GM18520 (cell line): ENCODE data around the gene FCGR1A.
"Not testable (repeated sequence)": the region's sequence is repeated elsewhere in the genome, so short reads cannot be mapped to it uniquely, and the experiment has no call there.

Experiments
- ATAC-seq: cut with Tn5 transposase; IDR thresholded peaks from one replicate; pipeline ENCODE4 v1.9.1; 2021; ENCODE audit not compliant: unreplicated experiment

FCGR1A gene

GRCh38 chr1:149831764-149832315 lies 49.3 kb downstream of the FCGR1A start:
- ATAC-seq = not testable (repeated sequence)

- ATAC-seq = peak; percentile 62
Measured at GRCh38 chr1:149832316-149833126, 50.0 kb downstream of the FCGR1A start.

DNA sequence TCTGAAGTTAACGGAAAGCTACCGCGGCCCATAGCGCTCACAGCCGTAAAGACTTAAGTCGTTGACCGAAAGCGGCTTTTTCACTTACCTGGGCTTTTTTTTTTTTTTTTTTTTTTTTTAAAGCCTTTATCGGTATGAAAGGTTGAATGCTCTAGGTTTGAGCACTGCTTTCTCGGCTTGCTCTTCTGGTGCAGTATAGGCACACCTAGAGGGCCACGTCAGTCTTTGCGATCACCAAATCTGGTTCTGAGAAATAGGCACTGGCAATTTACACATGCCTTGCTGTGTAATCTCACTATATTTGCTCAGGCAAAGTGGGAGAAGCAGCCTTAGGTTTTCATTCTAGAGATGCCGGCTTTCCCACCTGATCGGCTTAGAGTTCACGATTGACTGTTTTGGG lies 50.6 kb downstream of the FCGR1A start:
- ATAC-seq = not testable (repeated sequence)

DNA sequence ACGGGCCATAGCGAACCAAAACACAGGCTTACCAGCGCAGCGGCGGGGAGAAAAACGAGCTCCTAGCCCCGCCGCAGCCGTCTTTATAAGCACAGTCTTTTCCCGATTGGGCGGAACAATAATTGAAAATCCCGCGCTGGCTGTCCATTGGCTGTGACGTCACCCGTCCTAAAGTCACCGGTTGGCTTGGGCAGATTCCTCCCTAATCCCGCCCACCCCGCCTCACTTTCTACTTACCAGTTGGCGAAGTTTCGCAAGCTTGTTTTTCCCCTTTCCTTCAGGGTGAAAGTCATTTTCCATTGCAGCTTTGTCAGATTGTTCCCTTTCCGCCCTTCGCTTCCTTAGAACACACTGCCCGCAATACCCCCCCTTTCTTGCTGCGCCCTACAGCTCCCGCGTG lies 58.7 kb downstream of the FCGR1A start:
- ATAC-seq = not testable (repeated sequence)
